CD14-positive monocyte (primary cell): ENCODE measurements around the gene GLDN. TPM values are rescaled to one million over a fixed set of nuclear protein-coding genes. Genes with fewer than 3 reads are reported as not detected.

Experiments
- DNase-seq, 3 donors: peaks; one replicate each; pipeline ENCODE4 v3.0.0-alpha.2; 2011 to 2022
- H2AFZ ChIP-seq: 2 replicates; pipeline ENCODE4 v1.6.0; 2012; ENCODE audit warnings: mild to moderate bottlenecking, low read depth, low read length, inconsistent platforms; ENCODE audit not compliant: insufficient read depth, poor library complexity, severe bottlenecking
- H3K27ac ChIP-seq, 2 donors: 1 replicate in 1 of 2; 2 replicates in 1 of 2; pipeline ENCODE4 v1.5.1; 2012 to 2013; ENCODE audit warnings: low read length in 2 of 2, control low read depth in 1 of 2, inconsistent platforms in 1 of 2, low read depth in 1 of 2, mild to moderate bottlenecking in 1 of 2
- H3K27me3 ChIP-seq, 2 donors: one replicate each; pipeline versions ENCODE4 v1.6.0 to v1.6.1; 2011 to 2013; ENCODE audit warnings: low read length in 2 of 2; ENCODE audit not compliant: control insufficient read depth in 2 of 2, insufficient read depth in 2 of 2
- H3K36me3 ChIP-seq, 2 donors: replicated peaks in 1 of 2; 1 replicate in 1 of 2; 2 replicates in 1 of 2; pipeline versions ENCODE4 v1.5.1 to v1.6.1; 2012 to 2013; ENCODE audit warnings: low read length in 2 of 2, control low read depth in 1 of 2, inconsistent platforms in 1 of 2, mild to moderate bottlenecking in 1 of 2; ENCODE audit not compliant: insufficient read depth in 2 of 2, control insufficient read depth in 1 of 2
- H3K4me1 ChIP-seq, 2 donors: 1 replicate in 1 of 2; 2 replicates in 1 of 2; pipeline versions ENCODE4 v1.5.1 to v1.6.1; 2012 to 2013; ENCODE audit warnings: low read length in 2 of 2, control low read depth in 1 of 2, inconsistent platforms in 1 of 2, mild to moderate bottlenecking in 1 of 2, moderate library complexity in 1 of 2; ENCODE audit not compliant: insufficient read depth in 2 of 2, control insufficient read depth in 1 of 2
- H3K4me2 ChIP-seq: replicated peaks from 2 replicates; pipeline ENCODE3; 2012; ENCODE audit warnings: low read length, moderate library complexity, mild to moderate bottlenecking; ENCODE audit not compliant: poor library complexity, severe bottlenecking; ENCODE audit errors: extremely low read depth
- H3K4me3 ChIP-seq, 3 experiments: fragments of 200-600 bp in 1 of 3; sonication (generic) in 1 of 3; replicated peaks in 1 of 3; 1 replicate in 2 of 3; 2 replicates in 1 of 3; pipeline ENCODE4 v1.5.1; 2011 to 2013; ENCODE audit warnings: low read length in 3 of 3, mild to moderate bottlenecking in 3 of 3, control low read depth in 2 of 3, low read depth in 2 of 3, inconsistent platforms in 1 of 3, moderate library complexity in 1 of 3
- H3K79me2 ChIP-seq: 2 replicates; pipeline ENCODE4 v1.6.0; 2012; ENCODE audit warnings: mild to moderate bottlenecking, control low read depth, inconsistent platforms, low read length, moderate library complexity; ENCODE audit not compliant: insufficient read depth
- H3K9ac ChIP-seq: 2 replicates; pipeline ENCODE4 v1.6.0; 2017; ENCODE audit warnings: low read length, mild to moderate bottlenecking; ENCODE audit not compliant: insufficient read depth, poor library complexity, severe bottlenecking
- H3K9me3 ChIP-seq, 2 donors: replicated peaks in 1 of 2; 1 replicate in 1 of 2; 2 replicates in 1 of 2; pipeline versions ENCODE4 v1.5.1 to v1.6.1; 2012 to 2013; ENCODE audit warnings: low read length in 2 of 2, control low read depth in 1 of 2; ENCODE audit not compliant: control insufficient read depth in 1 of 2, insufficient read depth in 1 of 2
- H4K20me1 ChIP-seq: 2 replicates; pipeline ENCODE4 v1.6.0; 2012; ENCODE audit warnings: mild to moderate bottlenecking, low read length, control low read depth, moderate library complexity; ENCODE audit not compliant: insufficient read depth
- H3K27ac Mint-ChIP-seq, 7 donors: one replicate each; pipeline ENCODE4 v1.8.0; 2020; ENCODE audit warnings: mild to moderate bottlenecking in 7 of 7, mixed read lengths in 7 of 7, moderate library complexity in 6 of 7, inconsistent platforms in 2 of 7
- H3K27me3 Mint-ChIP-seq, 3 donors: one replicate each; pipeline ENCODE4 v1.8.0; 2021 to 2022; ENCODE audit warnings: low read depth in 3 of 3, mild to moderate bottlenecking in 3 of 3, mixed read lengths in 3 of 3, moderate library complexity in 3 of 3, inconsistent platforms in 1 of 3
- H3K36me3 Mint-ChIP-seq, 2 donors: one replicate each; pipeline ENCODE4 v1.8.0; 2020; ENCODE audit warnings: mixed read lengths in 2 of 2, inconsistent platforms in 1 of 2, mild to moderate bottlenecking in 1 of 2
- H3K4me1 Mint-ChIP-seq: one replicate; pipeline ENCODE4 v1.8.0; 2020; ENCODE audit warnings: mild to moderate bottlenecking, mixed read lengths
- H3K4me3 Mint-ChIP-seq, 2 donors: one replicate each; pipeline ENCODE4 v1.8.0; 2020; ENCODE audit warnings: mild to moderate bottlenecking in 2 of 2, mixed read lengths in 2 of 2, moderate library complexity in 1 of 2
- H3K9me3 Mint-ChIP-seq, 7 donors: one replicate each; pipeline ENCODE4 v1.8.0; 2020 to 2022; ENCODE audit warnings: mixed read lengths in 7 of 7, mild to moderate bottlenecking in 6 of 7, moderate library complexity in 6 of 7, inconsistent platforms in 2 of 7
- WGBS: methylation state at CpG from one replicate; pipeline ENCODE4 v1.1.5; 2013; ENCODE audit warnings: missing lambda C conversion rate; ENCODE audit not compliant: insufficient coverage; 5-methylcytosine and 5-hydroxymethylcytosine counted together
- intact Hi-C, 2 donors: fragments of 100-400 bp; cut with micrococcal nuclease; formaldehyde crosslinking; loops; one replicate each; pipeline versions ENCODE4 v1.15.0 to v1.15.1; 2023
- polyA plus RNA-seq, 3 donors: library from polyadenylated mRNA; depleted of rRNA in 1 of 3; unstranded in 2 of 3; stranded (reverse) in 1 of 3; fragments of 300-500 nt in 2 of 3; fragments of >200 nt in 1 of 3; fragmentation: Illumina TruSeq in 2 of 3; gene quantifications; 1 replicate in 2 of 3; 2 replicates in 1 of 3; pipeline ENCODE4 v1.2.3, GENCODE V29; 2012 to 2021
- TF ChIP-seq, protein P1 (sequence below): fragments of 200-600 bp; IDR thresholded peaks from one replicate; pipeline ENCODE4 v1.8.0; 2022; ENCODE audit warnings: antibody characterized with exemption, mild to moderate bottlenecking

GLDN gene
- polyA plus RNA-seq, 3 donors: 0.04 TPM; not detected in 2

- Mint-ChIP-seq H3K36me3 (no peaks in the 10 kb centered on the region), H3K9me3 (no peaks in the 10 kb centered on the region), H3K4me3 (no peak overlapping the region), H3K27ac (peak overlapping the region in 1 of 7 donors; percentile 68), H3K27me3 (peaks cover 9 to 13% (median 13%) of the 10 kb centered on the region in 3 donors), H3K4me1 (peaks cover 3% of the 10 kb centered on the region)
- Histone ChIP-seq H3K4me1 (no peaks in the 10 kb centered on the region), H3K9ac (no peak overlapping the region), H3K4me3 (no peak overlapping the region), H3K9me3 (no peaks in the 10 kb centered on the region), H4K20me1 (no peaks in the 10 kb centered on the region), H3K27me3 (peaks cover 4 to 10% of the 10 kb centered on the region in 2 donors), H3K36me3 (no peaks in the 10 kb centered on the region), H3K79me2 (no peaks in the 10 kb centered on the region), H2AFZ (no peak overlapping the region), H3K27ac (no peak overlapping the region), H3K4me2 (no peak overlapping the region)
- no peak for DNase-seq
- TF ChIP-seq, protein P1, sequence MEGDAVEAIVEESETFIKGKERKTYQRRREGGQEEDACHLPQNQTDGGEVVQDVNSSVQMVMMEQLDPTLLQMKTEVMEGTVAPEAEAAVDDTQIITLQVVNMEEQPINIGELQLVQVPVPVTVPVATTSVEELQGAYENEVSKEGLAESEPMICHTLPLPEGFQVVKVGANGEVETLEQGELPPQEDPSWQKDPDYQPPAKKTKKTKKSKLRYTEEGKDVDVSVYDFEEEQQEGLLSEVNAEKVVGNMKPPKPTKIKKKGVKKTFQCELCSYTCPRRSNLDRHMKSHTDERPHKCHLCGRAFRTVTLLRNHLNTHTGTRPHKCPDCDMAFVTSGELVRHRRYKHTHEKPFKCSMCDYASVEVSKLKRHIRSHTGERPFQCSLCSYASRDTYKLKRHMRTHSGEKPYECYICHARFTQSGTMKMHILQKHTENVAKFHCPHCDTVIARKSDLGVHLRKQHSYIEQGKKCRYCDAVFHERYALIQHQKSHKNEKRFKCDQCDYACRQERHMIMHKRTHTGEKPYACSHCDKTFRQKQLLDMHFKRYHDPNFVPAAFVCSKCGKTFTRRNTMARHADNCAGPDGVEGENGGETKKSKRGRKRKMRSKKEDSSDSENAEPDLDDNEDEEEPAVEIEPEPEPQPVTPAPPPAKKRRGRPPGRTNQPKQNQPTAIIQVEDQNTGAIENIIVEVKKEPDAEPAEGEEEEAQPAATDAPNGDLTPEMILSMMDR: no peak
- WGBS: 67% methylated on average over 1 of the region's 5 CpGs
- intact Hi-C loops: no loop called here
These were observed 7.2 kb downstream of the GLDN start for GRCh38 chr15:51348688-51349087.

DNA sequence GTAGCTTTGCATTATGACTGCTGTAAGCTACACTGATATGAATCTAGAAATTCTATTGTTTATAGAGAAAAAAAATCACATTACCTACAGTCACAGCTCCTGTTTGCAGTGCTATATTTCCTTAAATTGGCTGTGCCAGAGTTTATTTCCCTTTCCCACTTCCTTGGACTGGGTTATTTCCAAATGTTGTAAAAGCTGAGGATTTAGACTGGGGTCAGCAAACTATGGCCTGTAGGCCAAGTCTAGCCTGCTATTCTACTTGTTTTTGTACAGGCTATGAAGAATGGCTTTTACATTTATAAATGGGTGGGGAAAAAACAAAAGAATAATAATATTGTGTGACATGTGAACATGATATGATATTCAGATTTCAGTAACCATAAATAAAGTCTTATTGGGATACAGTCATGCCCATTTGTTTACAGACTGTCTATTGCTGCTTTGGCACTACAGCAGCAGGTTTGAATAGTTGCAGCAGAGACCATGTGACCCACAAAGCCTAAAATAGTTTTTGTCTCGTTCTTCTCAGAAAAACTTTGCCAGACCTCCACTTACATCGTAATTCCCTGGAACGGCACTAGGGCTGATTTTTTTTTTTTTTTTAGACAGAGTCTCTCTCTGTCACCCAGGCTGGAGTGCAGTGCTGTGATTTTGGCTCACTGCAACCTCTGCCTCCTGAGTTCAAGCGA lies 7.8 kb downstream of the GLDN start:
- no peak overlapping the region for H2AFZ ChIP-seq
- H3K9me3 ChIP-seq: no peaks in the 10 kb centered on the region

More for the DNA sequence above, 7.8 kb downstream of the GLDN start:
- H3K9me3 Mint-ChIP-seq: no peaks in the 10 kb centered on the region
- H3K27me3 Mint-ChIP-seq: peaks cover 9 to 13% (median 13%) of the 10 kb centered on the region in 3 donors
- no peak overlapping the region for H3K27ac Mint-ChIP-seq
- Histone ChIP-seq H3K27ac (no peak overlapping the region), H3K4me1 (no peaks in the 10 kb centered on the region), H3K9ac (no peak overlapping the region), H4K20me1 (no peaks in the 10 kb centered on the region), H3K27me3 (peaks cover 4 to 6% of the 10 kb centered on the region in 2 donors), H3K4me3 (no peak overlapping the region), H3K4me2 (no peak overlapping the region), H3K79me2 (no peaks in the 10 kb centered on the region), H3K36me3 (no peaks in the 10 kb centered on the region)
- intact Hi-C loops: no loop called here
- no peaks in the 10 kb centered on the region for H3K36me3 Mint-ChIP-seq
- TF ChIP-seq, protein P1: no peak
- WGBS: 20% methylated on average over 1 of the region's 4 CpGs
- no peak for DNase-seq
- H3K4me1 Mint-ChIP-seq: peaks cover 3% of the 10 kb centered on the region
- no peak overlapping the region for H3K4me3 Mint-ChIP-seq
